ENCODE measurements around the gene UGT1A5. TPM values are rescaled to one million over a fixed set of nuclear protein-coding genes. Genes with fewer than 3 reads are reported as not detected.

Gene UGT1A5
- total and polyA plus RNA-seq, 8 donors = not detected

DNA sequence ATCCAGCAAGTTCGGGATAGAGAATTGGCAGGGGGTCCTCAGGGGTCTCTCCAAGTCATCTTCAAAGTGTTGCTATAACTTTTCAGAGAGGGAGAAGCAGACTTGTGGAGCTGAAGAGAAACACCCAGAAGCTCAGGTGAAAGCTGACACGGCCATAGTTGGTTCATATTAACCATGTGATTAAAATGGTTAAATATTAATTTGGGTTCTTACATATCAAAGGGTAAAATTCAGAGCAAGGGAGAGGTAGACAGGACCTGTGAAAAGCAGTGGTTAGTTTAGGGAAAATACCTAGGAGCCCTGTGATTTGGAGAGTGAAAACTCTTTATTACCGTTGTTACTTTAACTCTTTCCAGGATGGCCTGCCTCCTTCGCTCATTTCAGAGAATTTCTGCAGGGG lies 20.1 kb upstream of the UGT1A5 start, which contains the start of gene UGT1A6:
TSS of gene UGT1A6 (plus strand) at position 243 of the 400 bp plus-strand sequence. CDS start at position 358, 115 bp downstream.
- ATAC-seq = peak; percentile 80 to 94 (median 86)

DNA sequence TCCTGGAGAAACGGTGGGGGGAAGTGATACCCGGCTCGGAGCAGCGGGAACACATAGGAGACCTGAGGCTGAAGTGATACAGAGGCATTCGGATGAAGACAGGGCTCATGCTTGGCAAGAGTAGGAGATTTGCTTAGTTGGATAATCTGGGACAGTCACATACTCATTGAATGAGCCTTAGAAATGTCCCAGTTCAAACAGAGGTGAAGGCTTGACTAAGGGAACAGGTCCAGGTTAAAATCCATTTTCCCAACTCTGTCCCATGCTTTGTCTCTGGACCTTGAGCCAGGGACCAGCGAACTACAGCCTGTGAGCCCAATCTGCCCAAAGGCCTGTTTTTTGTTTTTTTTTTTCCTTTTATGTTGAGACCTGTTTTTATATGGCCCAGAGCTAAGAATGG lies 18.7 kb upstream of the UGT1A5 start:
- TF ChIP-seq, protein P1, sequence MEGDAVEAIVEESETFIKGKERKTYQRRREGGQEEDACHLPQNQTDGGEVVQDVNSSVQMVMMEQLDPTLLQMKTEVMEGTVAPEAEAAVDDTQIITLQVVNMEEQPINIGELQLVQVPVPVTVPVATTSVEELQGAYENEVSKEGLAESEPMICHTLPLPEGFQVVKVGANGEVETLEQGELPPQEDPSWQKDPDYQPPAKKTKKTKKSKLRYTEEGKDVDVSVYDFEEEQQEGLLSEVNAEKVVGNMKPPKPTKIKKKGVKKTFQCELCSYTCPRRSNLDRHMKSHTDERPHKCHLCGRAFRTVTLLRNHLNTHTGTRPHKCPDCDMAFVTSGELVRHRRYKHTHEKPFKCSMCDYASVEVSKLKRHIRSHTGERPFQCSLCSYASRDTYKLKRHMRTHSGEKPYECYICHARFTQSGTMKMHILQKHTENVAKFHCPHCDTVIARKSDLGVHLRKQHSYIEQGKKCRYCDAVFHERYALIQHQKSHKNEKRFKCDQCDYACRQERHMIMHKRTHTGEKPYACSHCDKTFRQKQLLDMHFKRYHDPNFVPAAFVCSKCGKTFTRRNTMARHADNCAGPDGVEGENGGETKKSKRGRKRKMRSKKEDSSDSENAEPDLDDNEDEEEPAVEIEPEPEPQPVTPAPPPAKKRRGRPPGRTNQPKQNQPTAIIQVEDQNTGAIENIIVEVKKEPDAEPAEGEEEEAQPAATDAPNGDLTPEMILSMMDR (IDR thresholded peaks at IDR 0.05) = no peak
- no peak for ATAC-seq
- intact Hi-C loops (cut with DNase I) = no loop called here
- no peak overlapping the region for H3K27ac ChIP-seq
- H3K4me3 ChIP-seq = no peak overlapping the region
- H3K36me3 ChIP-seq = no peaks in the 10 kb centered on the region
- no peak for FAIRE-seq
- no peaks in the 10 kb centered on the region for H3K9me3 ChIP-seq
- peaks cover 0 to 7% (median 0%) of the 10 kb centered on the region in 3 donors for H3K4me1 ChIP-seq
- WGBS, 2 donors = 73 to 82% methylated on average over 6 of the region's 6 CpGs
- no peak for DNase-seq
- H3K27me3 ChIP-seq = no peaks in the 10 kb centered on the region

More for the DNA sequence above, 20.1 kb upstream of the UGT1A5 start, which contains the start of gene UGT1A6:
- DNase-seq (no peak), FAIRE-seq (no peak)
- H3K9me3 ChIP-seq = no peaks in the 10 kb centered on the region
- H3K4me3 ChIP-seq = no peak within 1 kb of the TSS
- intact Hi-C loops (cut with DNase I) = no loop called here
- H3K4me1 ChIP-seq = peaks cover 0 to 7% (median 0%) of the 10 kb centered on the region in 3 donors
- TF ChIP-seq, protein P1 (IDR thresholded peaks at IDR 0.05) = no peak
- H3K27ac ChIP-seq = no peak within 1 kb of the TSS
- no peaks in the 10 kb centered on the region for H3K36me3 ChIP-seq
- WGBS, 2 donors = 36 to 46% methylated on average over 4 of the region's 4 CpGs
- H3K27me3 ChIP-seq = no peaks in the 10 kb centered on the region

GRCh38 chr2:233698740-233699139 lies 14.0 kb upstream of the UGT1A5 start:
- TF ChIP-seq, protein P1 (IDR thresholded peaks at IDR 0.05) = no peak
- intact Hi-C loops (cut with DNase I) = no loop called here
- 78 to 80% methylated on average over 4 of the region's 4 CpGs for WGBS, 2 donors

GRCh38 chr2:233699424-233700027 lies 13.2 kb upstream of the UGT1A5 start:
- no peak overlapping the region for H3K4me3 ChIP-seq
- no peak for DNase-seq

More at GRCh38 chr2:233698740-233699139, 14.0 kb upstream of the UGT1A5 start:
- no peak for DNase-seq
- Histone ChIP-seq H3K4me3 (no peak overlapping the region), H3K27ac (no peak overlapping the region), H3K36me3 (no peaks in the 10 kb centered on the region), H3K4me1 (peaks cover 0 to 8% (median 4%) of the 10 kb centered on the region in 3 donors), H3K9me3 (no peaks in the 10 kb centered on the region), H3K27me3 (no peaks in the 10 kb centered on the region)
- no peak for ATAC-seq
- FAIRE-seq = no peak

More at GRCh38 chr2:233699424-233700027, 13.2 kb upstream of the UGT1A5 start:
- FAIRE-seq (no peak), ATAC-seq (peak in 1 of 4 donors; percentile 12)
- H3K27me3 ChIP-seq = no peaks in the 10 kb centered on the region
- TF ChIP-seq, protein P1 (IDR thresholded peaks at IDR 0.05) = no peak
- H3K27ac ChIP-seq = no peak overlapping the region
- peaks cover 0 to 8% (median 4%) of the 10 kb centered on the region in 3 donors for H3K4me1 ChIP-seq
- intact Hi-C loops (cut with DNase I) = no loop called here
- no peaks in the 10 kb centered on the region for H3K36me3 ChIP-seq
- WGBS, 2 donors = 92% methylated on average over 8 of the region's 8 CpGs
- no peaks in the 10 kb centered on the region for H3K9me3 ChIP-seq

Data from pancreas (tissue), 10 donors.